DOHH2 (cell line): ENCODE data around the gene PAEP.

Source experiments
- CTCF ChIP-seq: fragments of 200-600 bp; sonication (generic); IDR thresholded peaks from one replicate; pipeline ENCODE4 v1.5.1; 2014; ENCODE audit warnings: antibody characterized with exemption, mild to moderate bottlenecking, low read depth, low read length; ENCODE audit not compliant: poor library complexity, severe bottlenecking
- EZH2phosphoT487 ChIP-seq: fragments of 200-600 bp; sonication (generic); IDR thresholded peaks from 2 replicates; pipeline ENCODE4 v1.6.1; 2017; ENCODE audit warnings: borderline replicate concordance, mild to moderate bottlenecking, antibody characterized with exemption, low read length, moderate library complexity, mixed read lengths

- no peak for TF ChIP-seq CTCF
- TF ChIP-seq EZH2phosphoT487 = no peak
These were observed 50.3 kb downstream of the PAEP start for GRCh38 chr9:135611875-135612209.
